Neural cell (in vitro differentiated cells): ENCODE data around the gene NISCH. TPM values are rescaled to one million over a fixed set of nuclear protein-coding genes. Genes with fewer than 3 reads are reported as not detected.

Experiments
- H2AFZ ChIP-seq: fragments of 200-600, 300-800 bp; sonication (generic), shearing (Covaris generic); 2 replicates; pipeline ENCODE4 v1.6.0; 2014; ENCODE audit warnings: low read depth, mild to moderate bottlenecking, antibody characterized with exemption, low read length, moderate library complexity
- H3F3A ChIP-seq: fragments of 200-600 bp; shearing (Covaris generic); 2 replicates; pipeline ENCODE4 v1.6.1; 2016; ENCODE audit warnings: mild to moderate bottlenecking, moderate library complexity, mixed read lengths, antibody characterized with exemption, low read length; ENCODE audit not compliant: insufficient read depth, poor library complexity, severe bottlenecking
- H3K27ac ChIP-seq: fragments of 200-600, 300-800 bp; sonication (generic), shearing (Covaris generic); 2 replicates; pipeline ENCODE4 v1.5.1; 2014; ENCODE audit warnings: mild to moderate bottlenecking, low read length, moderate library complexity
- H3K27me3 ChIP-seq: fragments of 300-800, 200-600 bp; sonication (generic), shearing (Covaris generic); 2 replicates; pipeline ENCODE4 v1.6.0; 2014; ENCODE audit warnings: mild to moderate bottlenecking, low read depth, low read length, moderate library complexity; ENCODE audit not compliant: insufficient read depth
- H3K36me3 ChIP-seq: fragments of 300-800, 200-600 bp; sonication (generic), shearing (Covaris generic); 2 replicates; pipeline ENCODE4 v1.5.1; 2014; ENCODE audit warnings: mild to moderate bottlenecking, antibody characterized with exemption, low read length, moderate library complexity; ENCODE audit not compliant: insufficient read depth
- H3K4me2 ChIP-seq: fragments of 300-800, 200-600 bp; sonication (generic), shearing (Covaris generic); 2 replicates; pipeline ENCODE4 v1.6.0; 2014; ENCODE audit warnings: mild to moderate bottlenecking, low read length
- H3K4me3 ChIP-seq: fragments of 300-800, 200-600 bp; sonication (generic), shearing (Covaris generic); 2 replicates; pipeline ENCODE4 v1.5.1; 2014; ENCODE audit warnings: mild to moderate bottlenecking, low read length, moderate library complexity
- H3K79me2 ChIP-seq: fragments of 200-600 bp; shearing (Covaris generic); replicated peaks from 2 replicates; pipeline ENCODE4 v1.6.0; 2014; ENCODE audit warnings: mild to moderate bottlenecking, low read length, moderate library complexity; ENCODE audit not compliant: insufficient read depth
- H3K9ac ChIP-seq: fragments of 300-800, 200-600 bp; sonication (generic), shearing (Covaris generic); 2 replicates; pipeline ENCODE4 v1.6.1; 2016; ENCODE audit warnings: mild to moderate bottlenecking, low read length, mixed read lengths
- H3K9me2 ChIP-seq: fragments of 200-600 bp; shearing (Covaris generic); 2 replicates; pipeline ENCODE4 v1.6.1; 2016; ENCODE audit warnings: mild to moderate bottlenecking, low read length, mixed read lengths; ENCODE audit not compliant: insufficient read depth
- H3K9me3 ChIP-seq: fragments of 200-600, 300-800 bp; sonication (generic), shearing (Covaris generic); 2 replicates; pipeline ENCODE4 v1.6.1; 2016; ENCODE audit warnings: mild to moderate bottlenecking, mixed run types, low read length, moderate library complexity, mixed read lengths
- H4K20me1 ChIP-seq: fragments of 200-600 bp; shearing (Covaris generic); 2 replicates; pipeline ENCODE4 v1.6.1; 2016; ENCODE audit warnings: mild to moderate bottlenecking, mixed run types; ENCODE audit not compliant: insufficient read depth
- EP300 ChIP-seq: fragments of 450-650 bp; conservative IDR thresholded peaks from 2 replicates; pipeline ENCODE4 v1.6.1; 2014; ENCODE audit warnings: antibody characterized with exemption, mild to moderate bottlenecking, moderate library complexity; ENCODE audit not compliant: poor library complexity, severe bottlenecking
- EZH2 ChIP-seq: fragments of 200-600, 300-800 bp; shearing (Covaris generic), sonication (generic); IDR thresholded peaks from 2 replicates; pipeline ENCODE4 v1.6.1; 2014; ENCODE audit warnings: antibody characterized with exemption, low read length, borderline replicate concordance, mild to moderate bottlenecking; ENCODE audit not compliant: insufficient read depth, poor library complexity, severe bottlenecking
- MXI1 ChIP-seq: fragments of 450-650 bp; conservative IDR thresholded peaks from 2 replicates; pipeline ENCODE4 v1.6.1; 2014; ENCODE audit warnings: antibody characterized with exemption, mild to moderate bottlenecking; ENCODE audit not compliant: poor library complexity, severe bottlenecking
- POLR2AphosphoS5 ChIP-seq: IDR thresholded peaks from 2 replicates; pipeline ENCODE4 v1.6.1; 2012
- RAD21 ChIP-seq: fragments of 450-650 bp; conservative IDR thresholded peaks from 2 replicates; pipeline ENCODE4 v1.6.1; 2014; ENCODE audit warnings: antibody characterized with exemption, mild to moderate bottlenecking, moderate library complexity
- SMC3 ChIP-seq: fragments of 450-650 bp; conservative IDR thresholded peaks from 2 replicates; pipeline ENCODE4 v1.6.1; 2014; ENCODE audit warnings: antibody characterized with exemption, mild to moderate bottlenecking, moderate library complexity; ENCODE audit not compliant: poor library complexity
- TAF1 ChIP-seq: IDR thresholded peaks from 2 replicates; pipeline ENCODE4 v1.6.1; 2012; ENCODE audit warnings: low read depth
- polyA plus RNA-seq: library from polyadenylated mRNA; depleted of rRNA; stranded (reverse); fragments of >200 nt; gene quantifications from 2 replicates; pipeline ENCODE4 v1.2.3, GENCODE V29; 2014
- TF ChIP-seq, protein P1 (sequence below): IDR thresholded peaks from 2 replicates; pipeline ENCODE4 v1.6.1; 2012; ENCODE audit warnings: borderline replicate concordance
- TF ChIP-seq, protein P2 (sequence below): fragments of 450-650 bp; IDR thresholded peaks from 2 replicates; pipeline ENCODE4 v1.5.1; 2014; ENCODE audit warnings: antibody characterized with exemption, mild to moderate bottlenecking, moderate library complexity; ENCODE audit not compliant: poor library complexity, severe bottlenecking

Gene NISCH
- polyA plus RNA-seq, 1 donor from 2014 or later = 88.9 TPM

DNA sequence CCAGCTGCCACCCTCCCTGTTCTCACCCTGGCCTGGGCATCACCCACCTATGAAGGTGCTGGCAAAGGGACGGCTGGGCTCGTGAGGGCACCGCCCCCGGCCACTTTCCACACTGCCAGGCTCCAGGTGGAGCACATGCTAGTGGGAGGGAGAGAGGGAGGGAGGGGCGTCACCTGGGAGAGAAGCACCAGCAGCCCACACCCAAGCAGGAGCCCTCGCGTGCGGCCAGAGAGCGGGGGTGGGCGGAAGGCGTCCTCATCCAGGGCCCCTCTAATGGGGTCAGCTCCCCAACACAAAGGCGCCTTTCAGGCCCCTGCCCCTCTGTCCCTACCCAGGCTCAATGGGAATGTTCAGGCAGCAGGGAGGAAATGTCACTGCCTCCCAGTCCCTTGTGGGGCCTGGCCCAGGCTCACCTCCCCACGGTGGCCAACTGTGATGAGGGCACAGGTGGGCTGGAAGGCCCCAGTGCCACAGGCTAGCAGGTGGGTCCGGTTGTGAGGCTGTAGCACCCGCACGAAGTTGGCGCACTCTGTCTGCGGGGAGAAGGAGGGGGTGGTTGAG, 13.6 kb upstream of the NISCH start:
- no peak overlapping the region for H3K27ac ChIP-seq
- H3K4me3 ChIP-seq = no peak overlapping the region
- H2AFZ ChIP-seq = no peak overlapping the region
- TF ChIP-seq SMC3 (no peak), RAD21 (no peak), POLR2AphosphoS5 (no peak), EP300 (no peak), MXI1 (no peak), EZH2 (no peak), TAF1 (no peak)
- TF ChIP-seq, protein P1, sequence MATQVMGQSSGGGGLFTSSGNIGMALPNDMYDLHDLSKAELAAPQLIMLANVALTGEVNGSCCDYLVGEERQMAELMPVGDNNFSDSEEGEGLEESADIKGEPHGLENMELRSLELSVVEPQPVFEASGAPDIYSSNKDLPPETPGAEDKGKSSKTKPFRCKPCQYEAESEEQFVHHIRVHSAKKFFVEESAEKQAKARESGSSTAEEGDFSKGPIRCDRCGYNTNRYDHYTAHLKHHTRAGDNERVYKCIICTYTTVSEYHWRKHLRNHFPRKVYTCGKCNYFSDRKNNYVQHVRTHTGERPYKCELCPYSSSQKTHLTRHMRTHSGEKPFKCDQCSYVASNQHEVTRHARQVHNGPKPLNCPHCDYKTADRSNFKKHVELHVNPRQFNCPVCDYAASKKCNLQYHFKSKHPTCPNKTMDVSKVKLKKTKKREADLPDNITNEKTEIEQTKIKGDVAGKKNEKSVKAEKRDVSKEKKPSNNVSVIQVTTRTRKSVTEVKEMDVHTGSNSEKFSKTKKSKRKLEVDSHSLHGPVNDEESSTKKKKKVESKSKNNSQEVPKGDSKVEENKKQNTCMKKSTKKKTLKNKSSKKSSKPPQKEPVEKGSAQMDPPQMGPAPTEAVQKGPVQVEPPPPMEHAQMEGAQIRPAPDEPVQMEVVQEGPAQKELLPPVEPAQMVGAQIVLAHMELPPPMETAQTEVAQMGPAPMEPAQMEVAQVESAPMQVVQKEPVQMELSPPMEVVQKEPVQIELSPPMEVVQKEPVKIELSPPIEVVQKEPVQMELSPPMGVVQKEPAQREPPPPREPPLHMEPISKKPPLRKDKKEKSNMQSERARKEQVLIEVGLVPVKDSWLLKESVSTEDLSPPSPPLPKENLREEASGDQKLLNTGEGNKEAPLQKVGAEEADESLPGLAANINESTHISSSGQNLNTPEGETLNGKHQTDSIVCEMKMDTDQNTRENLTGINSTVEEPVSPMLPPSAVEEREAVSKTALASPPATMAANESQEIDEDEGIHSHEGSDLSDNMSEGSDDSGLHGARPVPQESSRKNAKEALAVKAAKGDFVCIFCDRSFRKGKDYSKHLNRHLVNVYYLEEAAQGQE = no peak
- TF ChIP-seq, protein P2, sequence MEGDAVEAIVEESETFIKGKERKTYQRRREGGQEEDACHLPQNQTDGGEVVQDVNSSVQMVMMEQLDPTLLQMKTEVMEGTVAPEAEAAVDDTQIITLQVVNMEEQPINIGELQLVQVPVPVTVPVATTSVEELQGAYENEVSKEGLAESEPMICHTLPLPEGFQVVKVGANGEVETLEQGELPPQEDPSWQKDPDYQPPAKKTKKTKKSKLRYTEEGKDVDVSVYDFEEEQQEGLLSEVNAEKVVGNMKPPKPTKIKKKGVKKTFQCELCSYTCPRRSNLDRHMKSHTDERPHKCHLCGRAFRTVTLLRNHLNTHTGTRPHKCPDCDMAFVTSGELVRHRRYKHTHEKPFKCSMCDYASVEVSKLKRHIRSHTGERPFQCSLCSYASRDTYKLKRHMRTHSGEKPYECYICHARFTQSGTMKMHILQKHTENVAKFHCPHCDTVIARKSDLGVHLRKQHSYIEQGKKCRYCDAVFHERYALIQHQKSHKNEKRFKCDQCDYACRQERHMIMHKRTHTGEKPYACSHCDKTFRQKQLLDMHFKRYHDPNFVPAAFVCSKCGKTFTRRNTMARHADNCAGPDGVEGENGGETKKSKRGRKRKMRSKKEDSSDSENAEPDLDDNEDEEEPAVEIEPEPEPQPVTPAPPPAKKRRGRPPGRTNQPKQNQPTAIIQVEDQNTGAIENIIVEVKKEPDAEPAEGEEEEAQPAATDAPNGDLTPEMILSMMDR = no peak
- H3K9me3 ChIP-seq = no peaks in the 10 kb centered on the region
- H3K4me2 ChIP-seq = no peak overlapping the region
- no peak overlapping the region for H3K9ac ChIP-seq
- H3K36me3 ChIP-seq = no peaks in the 10 kb centered on the region
- H3K79me2 ChIP-seq = no peaks in the 10 kb centered on the region
- H3K27me3 ChIP-seq = no peaks in the 10 kb centered on the region
- no peaks in the 10 kb centered on the region for H3F3A ChIP-seq
- H3K9me2 ChIP-seq = no peaks in the 10 kb centered on the region
- no peaks in the 10 kb centered on the region for H4K20me1 ChIP-seq

DNA sequence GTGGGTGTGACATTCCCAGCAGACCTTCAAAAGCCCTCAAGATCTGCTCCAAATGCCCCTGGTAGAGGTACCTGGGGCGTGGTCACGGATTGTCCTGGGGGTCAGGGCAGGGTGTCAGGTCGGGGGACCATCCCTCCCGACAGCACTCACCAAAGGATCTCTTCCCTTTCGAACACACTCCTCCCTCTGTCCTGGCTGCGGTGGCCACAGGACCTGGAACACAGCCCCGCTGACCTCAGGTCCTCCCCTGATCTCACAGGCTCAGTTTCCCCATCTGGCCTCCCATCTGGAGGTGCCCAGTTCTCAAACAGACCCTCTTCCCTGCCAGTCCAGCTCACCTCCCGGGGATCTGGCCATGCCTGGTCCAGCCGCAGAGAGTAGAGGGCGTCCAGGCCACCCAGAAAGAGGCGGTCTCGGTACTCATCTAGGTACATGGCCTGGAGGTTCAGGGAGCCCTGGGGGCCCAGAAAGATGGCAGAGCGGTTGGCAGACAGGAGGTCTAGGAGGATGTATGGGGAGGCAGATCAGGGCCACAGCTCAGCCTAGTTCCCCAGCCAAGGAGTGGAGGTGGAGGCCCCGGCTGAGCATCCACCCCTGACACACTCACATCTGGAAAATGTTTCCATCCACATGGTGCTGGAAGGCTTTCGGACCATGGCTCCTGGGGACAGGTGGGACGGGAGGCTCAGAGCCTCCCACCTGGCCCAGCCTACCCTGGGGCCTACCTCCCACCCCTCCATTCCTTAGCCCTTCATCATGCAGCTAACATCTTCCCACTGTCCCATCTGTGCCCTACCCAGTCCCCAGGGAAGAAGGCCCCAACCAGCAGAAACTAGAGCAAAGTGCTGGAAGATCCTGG, 12.8 kb upstream of the NISCH start:
- H3K4me2 ChIP-seq = no peak overlapping the region
- no peaks in the 10 kb centered on the region for H3K36me3 ChIP-seq
- no peaks in the 10 kb centered on the region for H3F3A ChIP-seq
- no peak overlapping the region for H3K4me3 ChIP-seq
- no peaks in the 10 kb centered on the region for H3K27me3 ChIP-seq
- no peaks in the 10 kb centered on the region for H3K9me2 ChIP-seq
- H4K20me1 ChIP-seq = no peaks in the 10 kb centered on the region
- H3K79me2 ChIP-seq = no peaks in the 10 kb centered on the region
- no peak overlapping the region for H3K9ac ChIP-seq
- TF ChIP-seq, protein P2 = no peak
- TF ChIP-seq, protein P1 = no peak
- TF ChIP-seq RAD21 = no peak
- TF ChIP-seq MXI1 = no peak
- no peak for TF ChIP-seq SMC3
- no peak for TF ChIP-seq TAF1
- no peak for TF ChIP-seq EP300
- TF ChIP-seq POLR2AphosphoS5 = no peak
- no peak for TF ChIP-seq EZH2
- H2AFZ ChIP-seq = no peak overlapping the region
- no peaks in the 10 kb centered on the region for H3K9me3 ChIP-seq
- H3K27ac ChIP-seq = no peak overlapping the region
